ENCODE data around the gene MROH7. TPM values are rescaled to one million over a fixed set of nuclear protein-coding genes. Genes with fewer than 3 reads are reported as not detected.

MROH7 gene
- total and polyA plus RNA-seq, 4 donors = 0.07 to 2.8 (median 0.58) TPM

GRCh38 chr1:54745274-54745673 is 103.7 kb downstream of the MROH7 start:
- Histone ChIP-seq H3K9ac (ENCODE audit: low read depth in 1 of 2, low read length in 2 of 2) (no peak overlapping the region), H3K27ac (ENCODE audit: low read depth in 1 of 2, low read length in 2 of 2) (no peak overlapping the region), H3K9me3 (ENCODE audit: control insufficient read depth in 4 of 4, low read length in 3 of 4) (no peaks in the 10 kb centered on the region), H3K27me3 (ENCODE audit: control insufficient read depth in 4 of 4, insufficient read depth in 4 of 4, low read length in 3 of 4) (no peaks in the 10 kb centered on the region), H3K4me1 (ENCODE audit: control insufficient read depth in 4 of 4, insufficient read depth in 4 of 4, low read length in 3 of 4) (no peaks in the 10 kb centered on the region), H3K36me3 (ENCODE audit: control insufficient read depth in 4 of 4, insufficient read depth in 3 of 4, low read depth in 1 of 4, low read length in 3 of 4) (peaks cover 2 to 25% (median 18%) of the 10 kb centered on the region in 4 donors), H3K4me3 (ENCODE audit: low read depth in 1 of 3, low read length in 3 of 3) (no peak overlapping the region)
- DNase-seq (ENCODE audit: low spot score) = no peak
- 68% methylated on average over 6 of the region's 6 CpGs for WGBS
- TF ChIP-seq, protein P1, sequence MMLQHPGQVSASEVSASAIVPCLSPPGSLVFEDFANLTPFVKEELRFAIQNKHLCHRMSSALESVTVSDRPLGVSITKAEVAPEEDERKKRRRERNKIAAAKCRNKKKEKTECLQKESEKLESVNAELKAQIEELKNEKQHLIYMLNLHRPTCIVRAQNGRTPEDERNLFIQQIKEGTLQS (IDR thresholded peaks at IDR 0.05) = no peak
- TF ChIP-seq, protein P2, sequence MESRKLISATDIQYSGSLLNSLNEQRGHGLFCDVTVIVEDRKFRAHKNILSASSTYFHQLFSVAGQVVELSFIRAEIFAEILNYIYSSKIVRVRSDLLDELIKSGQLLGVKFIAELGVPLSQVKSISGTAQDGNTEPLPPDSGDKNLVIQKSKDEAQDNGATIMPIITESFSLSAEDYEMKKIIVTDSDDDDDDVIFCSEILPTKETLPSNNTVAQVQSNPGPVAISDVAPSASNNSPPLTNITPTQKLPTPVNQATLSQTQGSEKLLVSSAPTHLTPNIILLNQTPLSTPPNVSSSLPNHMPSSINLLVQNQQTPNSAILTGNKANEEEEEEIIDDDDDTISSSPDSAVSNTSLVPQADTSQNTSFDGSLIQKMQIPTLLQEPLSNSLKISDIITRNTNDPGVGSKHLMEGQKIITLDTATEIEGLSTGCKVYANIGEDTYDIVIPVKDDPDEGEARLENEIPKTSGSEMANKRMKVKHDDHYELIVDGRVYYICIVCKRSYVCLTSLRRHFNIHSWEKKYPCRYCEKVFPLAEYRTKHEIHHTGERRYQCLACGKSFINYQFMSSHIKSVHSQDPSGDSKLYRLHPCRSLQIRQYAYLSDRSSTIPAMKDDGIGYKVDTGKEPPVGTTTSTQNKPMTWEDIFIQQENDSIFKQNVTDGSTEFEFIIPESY (IDR thresholded peaks at IDR 0.05) = no peak
- TF ChIP-seq, protein P3, sequence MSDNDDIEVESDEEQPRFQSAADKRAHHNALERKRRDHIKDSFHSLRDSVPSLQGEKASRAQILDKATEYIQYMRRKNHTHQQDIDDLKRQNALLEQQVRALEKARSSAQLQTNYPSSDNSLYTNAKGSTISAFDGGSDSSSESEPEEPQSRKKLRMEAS (IDR thresholded peaks at IDR 0.05) = no peak
- TF ChIP-seq JUND (IDR thresholded peaks at IDR 0.05) (no peak), RXRA (IDR thresholded peaks at IDR 0.05) (no peak), YY1 (IDR thresholded peaks at IDR 0.05) (no peak), RAD21 (IDR thresholded peaks at IDR 0.05) (no peak), SP1 (IDR thresholded peaks at IDR 0.05) (no peak), GABPA (IDR thresholded peaks at IDR 0.05 in 1 of 2, conservative IDR thresholded peaks at IDR 0.05 in 1 of 2) (no peak), FOXA2 (IDR thresholded peaks at IDR 0.05) (no peak), HNF4A (conservative IDR thresholded peaks at IDR 0.05) (no peak), REST (IDR thresholded peaks at IDR 0.05) (no peak), NR2F2 (IDR thresholded peaks at IDR 0.05) (no peak), HNF4G (IDR thresholded peaks at IDR 0.05) (no peak), EGR1 (IDR thresholded peaks at IDR 0.05; ENCODE audit: low read depth in 2 of 2) (no peak), CTCF (IDR thresholded peaks at IDR 0.05; ENCODE audit: low read depth, low read length, missing input control) (no peak), FOXA1 (IDR thresholded peaks at IDR 0.05) (no peak), TAF1 (conservative IDR thresholded peaks at IDR 0.05) (no peak)

All from liver (tissue), 9 donors.